ENCODE measurements around the gene FAM24B.

DNA sequence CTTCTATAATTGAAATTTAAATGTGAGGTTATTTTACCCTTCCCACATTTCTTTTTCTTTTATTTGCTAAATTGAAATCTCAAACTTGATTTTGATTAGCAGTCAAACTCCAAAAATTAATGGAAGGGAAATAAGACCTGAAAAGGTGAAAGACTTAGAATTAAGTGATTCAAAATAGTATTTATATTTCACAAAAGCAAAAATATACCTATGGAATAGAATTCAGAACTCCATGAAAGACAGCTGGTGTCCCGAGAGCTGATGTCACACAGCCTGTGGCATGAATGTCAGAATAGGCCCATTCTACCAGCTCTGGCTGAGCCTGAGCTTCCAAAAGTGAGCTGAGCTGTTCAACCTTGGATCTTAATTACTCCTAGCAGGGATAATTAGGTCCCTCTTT lies 30.9 kb upstream of the FAM24B start, which contains the start of gene FAM24A:
- TF ChIP-seq POLR2A (IDR thresholded peaks at IDR 0.05; ENCODE audit: low read depth, low read length) (no peak), POLR2AphosphoS5 (IDR thresholded peaks at IDR 0.05; ENCODE audit: low read depth, low read length) (no peak), TAF1 (IDR thresholded peaks at IDR 0.05; ENCODE audit: low read depth, low read length) (no peak), SPI1 (IDR thresholded peaks at IDR 0.05; ENCODE audit: low read depth, low read length) (no peak)
